Smooth muscle cell (in vitro differentiated cells): Measurements from ENCODE around the gene CIP2A. TPM values are rescaled to one million over a fixed set of nuclear protein-coding genes. Genes with fewer than 3 reads are reported as not detected.

ENCODE experiments used
- DNase-seq: peaks from one replicate; lab custom pipeline; 2025; ENCODE audit not compliant: unreplicated experiment; lab: John Stamatoyannopoulos, UW
- H2AFZ ChIP-seq: fragments of 200-600 bp; sonication (generic); 2 replicates; pipeline ENCODE4 v1.6.0; 2016; ENCODE audit warnings: antibody characterized with exemption, low read depth, mild to moderate bottlenecking
- H3F3A ChIP-seq: fragments of 200-600 bp; sonication (generic); 2 replicates; pipeline ENCODE4 v1.6.0; 2017; ENCODE audit warnings: antibody characterized with exemption, low read depth
- H3K27ac ChIP-seq: fragments of 200-600 bp; sonication (generic); 2 replicates; pipeline ENCODE4 v1.5.1; 2016; ENCODE audit warnings: low read depth, mild to moderate bottlenecking
- H3K27me3 ChIP-seq: fragments of 200-600 bp; sonication (generic); 2 replicates; pipeline ENCODE4 v1.6.1; 2016; ENCODE audit warnings: low read depth, mild to moderate bottlenecking
- H3K36me3 ChIP-seq: fragments of 200-600 bp; sonication (generic); 2 replicates; pipeline ENCODE4 v1.5.1; 2016; ENCODE audit warnings: low read depth
- H3K4me1 ChIP-seq: fragments of 200-600 bp; sonication (generic); 2 replicates; pipeline ENCODE4 v1.5.1; 2016; ENCODE audit warnings: low read depth
- H3K4me2 ChIP-seq: fragments of 200-600 bp; sonication (generic); 2 replicates; pipeline ENCODE4 v1.6.0; 2016; ENCODE audit warnings: mild to moderate bottlenecking
- H3K4me3 ChIP-seq: fragments of 200-600 bp; sonication (generic); 2 replicates; pipeline ENCODE4 v1.5.1; 2016; ENCODE audit warnings: mild to moderate bottlenecking
- H3K79me2 ChIP-seq: fragments of 200-600 bp; sonication (generic); 2 replicates; pipeline ENCODE4 v1.6.0; 2016; ENCODE audit warnings: low read depth, mild to moderate bottlenecking
- H3K9ac ChIP-seq: fragments of 200-600 bp; sonication (generic); 2 replicates; pipeline ENCODE4 v1.6.0; 2016; ENCODE audit warnings: low read depth
- H3K9me3 ChIP-seq: fragments of 200-600 bp; sonication (generic); replicated peaks from 2 replicates; pipeline ENCODE4 v1.5.1; 2016; ENCODE audit warnings: low read depth
- H4K20me1 ChIP-seq: fragments of 200-600 bp; sonication (generic); 2 replicates; pipeline ENCODE4 v1.6.0; 2016; ENCODE audit warnings: low read depth
- WGBS: methylation state at CpG from one replicate; pipeline ENCODE4 v1.1.7; 2016; ENCODE audit warnings: low lambda C conversion rate; 5-methylcytosine and 5-hydroxymethylcytosine counted together
- polyA plus RNA-seq: library from polyadenylated mRNA; unstranded; fragments of >200 nt; fragmentation: Nextera tagmentation; extraction: Ambion mirVana; gene quantifications from 2 replicates; pipeline ENCODE4 v1.2.1, GENCODE V29; 2016
- total RNA-seq: library from RNA; depleted of rRNA; stranded (reverse); fragments of >200 nt; gene quantifications from 2 replicates; pipeline ENCODE4 v1.2.3, GENCODE V29; 2014
- TF ChIP-seq, protein P1 (sequence below): fragments of 200-600 bp; sonication (generic); IDR thresholded peaks from 2 replicates; pipeline ENCODE4 v1.5.1; 2017; ENCODE audit warnings: borderline replicate concordance, mild to moderate bottlenecking, antibody characterized with exemption; ENCODE audit not compliant: insufficient read depth, poor library complexity, severe bottlenecking

Gene CIP2A
- total and polyA plus RNA-seq, 2 experiments from 2014 or later = 3.3 to 7.4 TPM

DNA sequence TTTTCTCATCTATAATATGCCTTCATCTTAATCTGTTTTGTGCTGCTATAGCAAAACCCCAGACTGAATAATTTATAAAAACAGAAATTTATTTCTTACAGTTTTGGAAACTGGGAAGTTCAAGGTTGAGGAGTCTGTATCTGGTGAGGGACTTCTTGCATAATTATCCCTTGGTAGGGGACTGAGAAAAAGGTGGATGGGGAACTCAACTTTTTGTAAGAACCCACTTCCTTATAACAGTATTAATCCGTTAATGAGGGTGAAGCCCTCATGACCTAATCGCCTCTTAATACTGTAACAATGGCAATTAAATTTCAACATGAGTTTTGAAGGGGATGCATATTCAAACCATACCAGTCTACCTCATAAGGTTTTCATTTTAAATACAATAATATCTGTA lies 61.4 kb downstream of the CIP2A start:
- H3K9me3 ChIP-seq = no peaks in the 10 kb centered on the region
- H2AFZ ChIP-seq = no peak overlapping the region
- H3K79me2 ChIP-seq = no peaks in the 10 kb centered on the region
- 90% methylated on average over 2 of the region's 2 CpGs for WGBS
- peak overlapping the region; percentile 54 for H3K4me2 ChIP-seq
- no peak for DNase-seq
- H3K27ac ChIP-seq = peak overlapping the region; percentile 78
- peaks cover 3% of the 10 kb centered on the region for H3F3A ChIP-seq
- H3K36me3 ChIP-seq = no peaks in the 10 kb centered on the region
- no peaks in the 10 kb centered on the region for H4K20me1 ChIP-seq
- no peak overlapping the region for H3K4me3 ChIP-seq
- no peaks in the 10 kb centered on the region for H3K27me3 ChIP-seq
- H3K9ac ChIP-seq = no peak overlapping the region
- TF ChIP-seq, protein P1, sequence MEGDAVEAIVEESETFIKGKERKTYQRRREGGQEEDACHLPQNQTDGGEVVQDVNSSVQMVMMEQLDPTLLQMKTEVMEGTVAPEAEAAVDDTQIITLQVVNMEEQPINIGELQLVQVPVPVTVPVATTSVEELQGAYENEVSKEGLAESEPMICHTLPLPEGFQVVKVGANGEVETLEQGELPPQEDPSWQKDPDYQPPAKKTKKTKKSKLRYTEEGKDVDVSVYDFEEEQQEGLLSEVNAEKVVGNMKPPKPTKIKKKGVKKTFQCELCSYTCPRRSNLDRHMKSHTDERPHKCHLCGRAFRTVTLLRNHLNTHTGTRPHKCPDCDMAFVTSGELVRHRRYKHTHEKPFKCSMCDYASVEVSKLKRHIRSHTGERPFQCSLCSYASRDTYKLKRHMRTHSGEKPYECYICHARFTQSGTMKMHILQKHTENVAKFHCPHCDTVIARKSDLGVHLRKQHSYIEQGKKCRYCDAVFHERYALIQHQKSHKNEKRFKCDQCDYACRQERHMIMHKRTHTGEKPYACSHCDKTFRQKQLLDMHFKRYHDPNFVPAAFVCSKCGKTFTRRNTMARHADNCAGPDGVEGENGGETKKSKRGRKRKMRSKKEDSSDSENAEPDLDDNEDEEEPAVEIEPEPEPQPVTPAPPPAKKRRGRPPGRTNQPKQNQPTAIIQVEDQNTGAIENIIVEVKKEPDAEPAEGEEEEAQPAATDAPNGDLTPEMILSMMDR = no peak
- H3K4me1 ChIP-seq = peaks cover 26% of the 10 kb centered on the region

DNA sequence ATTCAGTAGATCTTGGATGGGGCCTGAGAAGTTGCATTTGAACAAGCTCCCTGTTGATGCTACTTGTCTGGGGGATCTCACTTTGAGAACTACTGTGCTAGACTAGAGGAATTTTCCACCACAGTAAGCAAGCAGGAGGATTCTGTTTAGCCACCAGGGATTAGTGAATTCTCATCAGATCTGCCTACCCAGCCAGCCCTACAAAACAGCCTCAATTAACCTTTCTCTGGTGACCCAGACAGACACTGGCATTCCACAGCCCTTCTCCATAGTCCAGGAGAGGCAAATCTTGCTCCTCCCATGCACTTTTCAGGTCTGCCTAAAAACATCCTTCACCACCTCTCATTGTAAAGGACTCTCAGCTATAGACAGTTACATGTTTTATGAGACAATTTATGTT lies 62.1 kb downstream of the CIP2A start:
- DNase-seq = no peak
- H2AFZ ChIP-seq = peak overlapping the region; percentile 18
- peaks cover 26% of the 10 kb centered on the region for H3K4me1 ChIP-seq
- H3K9ac ChIP-seq = no peak overlapping the region
- no peaks in the 10 kb centered on the region for H3K36me3 ChIP-seq
- H3K9me3 ChIP-seq = no peaks in the 10 kb centered on the region
- H3K4me3 ChIP-seq = no peak overlapping the region
- peaks cover 3% of the 10 kb centered on the region for H3F3A ChIP-seq
- no peaks in the 10 kb centered on the region for H3K27me3 ChIP-seq
- H3K4me2 ChIP-seq = peak overlapping the region; percentile 54
- no peaks in the 10 kb centered on the region for H3K79me2 ChIP-seq
- H4K20me1 ChIP-seq = no peaks in the 10 kb centered on the region
- H3K27ac ChIP-seq = peak overlapping the region; percentile 78
- TF ChIP-seq, protein P1 = no peak

DNA sequence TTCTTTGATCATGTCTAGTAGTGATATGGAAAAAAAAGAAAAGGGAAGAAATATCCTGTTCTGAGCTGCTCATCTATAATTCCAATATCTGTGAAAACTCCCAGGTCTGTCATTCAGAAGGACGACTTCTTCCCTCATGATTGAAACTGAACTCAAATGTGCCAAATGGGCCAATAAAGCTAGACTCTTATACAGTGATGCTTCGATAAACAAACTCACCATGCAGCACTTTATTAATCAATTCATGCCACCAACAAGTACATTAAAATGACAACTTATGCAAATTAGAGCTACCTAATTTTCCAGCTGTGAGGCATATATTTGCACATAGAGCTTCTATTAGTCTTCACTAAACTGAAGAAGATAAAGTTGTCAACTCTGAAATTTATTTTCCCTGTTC lies 63.3 kb downstream of the CIP2A start:
- Histone ChIP-seq H3K27ac (no peak overlapping the region), H3K36me3 (no peaks in the 10 kb centered on the region), H4K20me1 (no peaks in the 10 kb centered on the region), H3K79me2 (no peaks in the 10 kb centered on the region), H3F3A (peaks cover 3% of the 10 kb centered on the region), H3K9me3 (no peaks in the 10 kb centered on the region), H3K9ac (no peak overlapping the region), H3K4me2 (no peak overlapping the region), H3K27me3 (no peaks in the 10 kb centered on the region), H3K4me3 (no peak overlapping the region), H2AFZ (no peak overlapping the region), H3K4me1 (peaks cover 26% of the 10 kb centered on the region)
- 87% methylated on average over 2 of the region's 2 CpGs for WGBS
- DNase-seq = no peak
- TF ChIP-seq, protein P1 = no peak

DNA sequence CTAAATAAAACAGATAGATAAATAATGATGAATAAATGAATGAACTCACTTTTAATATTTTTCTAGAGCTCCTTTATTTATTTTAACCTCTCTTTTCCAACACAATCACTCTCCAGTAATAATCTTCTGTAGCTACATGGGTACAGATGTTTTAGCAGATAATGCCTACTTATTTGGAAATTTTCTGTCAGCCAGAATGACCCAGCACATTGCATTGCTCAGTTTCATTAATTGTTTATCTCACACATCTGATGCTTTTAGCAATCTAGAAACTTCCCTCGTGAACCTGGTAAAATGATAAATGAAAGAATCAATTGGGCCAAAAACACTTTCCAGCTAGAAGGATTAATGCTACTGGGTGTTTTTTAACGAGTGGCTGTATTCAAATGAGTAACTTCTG lies 64.0 kb downstream of the CIP2A start:
- Histone ChIP-seq H3K9me3 (no peaks in the 10 kb centered on the region), H3K27me3 (no peaks in the 10 kb centered on the region), H2AFZ (no peak overlapping the region), H3K4me1 (peaks cover 26% of the 10 kb centered on the region), H4K20me1 (no peaks in the 10 kb centered on the region), H3K27ac (no peak overlapping the region), H3F3A (peaks cover 3% of the 10 kb centered on the region), H3K4me3 (no peak overlapping the region), H3K36me3 (no peaks in the 10 kb centered on the region), H3K9ac (no peak overlapping the region), H3K4me2 (no peak overlapping the region), H3K79me2 (no peaks in the 10 kb centered on the region)
- DNase-seq = no peak
- TF ChIP-seq, protein P1 = no peak
- WGBS = 94% methylated on average over 2 of the region's 2 CpGs
